ENCODE results near the gene RAP1A.
"Not testable (repeated sequence)": the region's sequence is repeated elsewhere in the genome, so short reads cannot be mapped to it uniquely, and the experiment has no call there.

RAP1A gene

GRCh38 chr1:111629190-111629954 is 9.8 kb downstream of the RAP1A start:
- DNase-seq (ENCODE audit: low read depth in 2 of 2), result no peak

- no peak for DNase-seq (ENCODE audit: low read depth in 2 of 2)
These were observed 11.0 kb downstream of the RAP1A start for GRCh38 chr1:111630567-111630966.

GRCh38 chr1:111631502-111631901 is 11.9 kb downstream of the RAP1A start:
- DNase-seq (ENCODE audit: low read depth in 2 of 2), result no peak

- not testable (repeated sequence) for DNase-seq (ENCODE audit: low read depth in 2 of 2)
These were observed 13.2 kb downstream of the RAP1A start for GRCh38 chr1:111632771-111633170.

- DNase-seq (ENCODE audit: low read depth in 2 of 2), result no peak
These were observed 14.2 kb downstream of the RAP1A start for GRCh38 chr1:111633736-111634247.

- DNase-seq (ENCODE audit: low read depth in 2 of 2), result no peak
These were observed 15.9 kb downstream of the RAP1A start for GRCh38 chr1:111635324-111636009.

GRCh38 chr1:111638320-111638719 is 18.7 kb downstream of the RAP1A start:
- DNase-seq (ENCODE audit: low read depth in 2 of 2), result no peak

- DNase-seq (ENCODE audit: low read depth in 2 of 2), result no peak
These were observed 20.1 kb downstream of the RAP1A start for GRCh38 chr1:111639602-111640198.

- DNase-seq (ENCODE audit: low read depth in 2 of 2), result no peak
These were observed 23.5 kb downstream of the RAP1A start for GRCh38 chr1:111643097-111643496.

GRCh38 chr1:111643696-111644095 is 24.1 kb downstream of the RAP1A start:
- no peak for DNase-seq (ENCODE audit: low read depth in 2 of 2)

- no peak for DNase-seq (ENCODE audit: low read depth in 2 of 2)
These were observed 24.9 kb downstream of the RAP1A start for GRCh38 chr1:111644506-111644905.

- DNase-seq (ENCODE audit: low read depth in 2 of 2), result no peak
These were observed 28.1 kb downstream of the RAP1A start for GRCh38 chr1:111647736-111648135.

- DNase-seq (ENCODE audit: low read depth in 2 of 2), result no peak
These were observed 29.2 kb downstream of the RAP1A start for GRCh38 chr1:111648806-111649205.

- DNase-seq (ENCODE audit: low read depth in 2 of 2), result no peak
These were observed 29.6 kb downstream of the RAP1A start for GRCh38 chr1:111649227-111649626.

GRCh38 chr1:111649648-111650047 is 30.1 kb downstream of the RAP1A start:
- DNase-seq (ENCODE audit: low read depth in 2 of 2), result no peak

GRCh38 chr1:111653709-111654108 is 34.1 kb downstream of the RAP1A start:
- DNase-seq (ENCODE audit: low read depth in 2 of 2), result no peak

GRCh38 chr1:111654839-111655238 is 35.2 kb downstream of the RAP1A start:
- peak in 1 of 2 donors; percentile 4 for DNase-seq (ENCODE audit: low read depth in 2 of 2)

GRCh38 chr1:111656086-111657017 is 36.8 kb downstream of the RAP1A start:
- DNase-seq (ENCODE audit: low read depth in 2 of 2), result no peak

- DNase-seq (ENCODE audit: low read depth in 2 of 2), result no peak
These were observed 39.0 kb downstream of the RAP1A start for GRCh38 chr1:111658622-111659021.

GRCh38 chr1:111660204-111661150 is 40.9 kb downstream of the RAP1A start:
- no peak for DNase-seq (ENCODE audit: low read depth in 2 of 2)
